Keratinocyte (primary cell): ENCODE data around the gene ADAM15. TPM values are rescaled to one million over a fixed set of nuclear protein-coding genes. Genes with fewer than 3 reads are reported as not detected.

Experiments used
- DNase-seq: peaks from one replicate; pipeline ENCODE4 v3.0.0-alpha.2; 2011; ENCODE audit warnings: low read depth, missing footprints, low spot score
- FAIRE-seq: peaks from 2 replicates; lab custom pipeline; 2011; peaks lifted over from hg19 to GRCh38; lab: Jason Lieb, UNC
- H2AFZ ChIP-seq: 2 replicates; pipeline ENCODE4 v1.6.0; 2012; ENCODE audit warnings: low read length, control low read depth, inconsistent platforms; ENCODE audit not compliant: control insufficient read depth
- H3K27ac ChIP-seq: 2 replicates; pipeline ENCODE4 v1.5.1; 2011; ENCODE audit warnings: low read length; ENCODE audit not compliant: control insufficient read depth, insufficient read depth
- H3K27me3 ChIP-seq: 3 replicates; pipeline ENCODE4 v1.6.0; 2011; ENCODE audit warnings: low read length; ENCODE audit not compliant: control insufficient read depth, insufficient read depth; ENCODE audit errors: extremely low read depth
- H3K36me3 ChIP-seq, 2 experiments: 2 replicates in 1 of 2; 3 replicates in 1 of 2; pipeline ENCODE4 v1.5.1; 2011; ENCODE audit warnings: low read length in 2 of 2, mild to moderate bottlenecking in 1 of 2; ENCODE audit not compliant: control insufficient read depth in 2 of 2, insufficient read depth in 2 of 2; ENCODE audit errors: extremely low read depth in 1 of 2
- H3K4me1 ChIP-seq: 3 replicates; pipeline ENCODE4 v1.5.1; 2011; ENCODE audit warnings: low read length; ENCODE audit not compliant: control insufficient read depth, insufficient read depth; ENCODE audit errors: extremely low read depth
- H3K4me2 ChIP-seq: 3 replicates; pipeline ENCODE4 v1.6.0; 2011; ENCODE audit warnings: low read depth, low read length; ENCODE audit not compliant: control insufficient read depth, insufficient read depth; ENCODE audit errors: extremely low read depth
- H3K4me3 ChIP-seq, 3 experiments: fragments of 200-600 bp in 1 of 3; sonication (generic) in 1 of 3; 2 replicates in 2 of 3; 3 replicates in 1 of 3; pipeline ENCODE4 v1.5.1; 2011 to 2016; ENCODE audit warnings: low read length in 3 of 3, mild to moderate bottlenecking in 3 of 3, control low read depth in 2 of 3, inconsistent platforms in 1 of 3, low read depth in 1 of 3, mixed read lengths in 1 of 3, mixed run types in 1 of 3, moderate library complexity in 1 of 3; ENCODE audit not compliant: control insufficient read depth in 2 of 3, insufficient read depth in 2 of 3; ENCODE audit errors: extremely low read depth in 1 of 3
- H3K79me2 ChIP-seq: 2 replicates; pipeline ENCODE4 v1.6.0; 2012; ENCODE audit warnings: low read length; ENCODE audit not compliant: control insufficient read depth, insufficient read depth
- H3K9ac ChIP-seq: 3 replicates; pipeline ENCODE4 v1.6.0; 2011; ENCODE audit warnings: low read length; ENCODE audit not compliant: control insufficient read depth, insufficient read depth; ENCODE audit errors: extremely low read depth
- H3K9me1 ChIP-seq: 3 replicates; pipeline ENCODE4 v1.6.0; 2011; ENCODE audit warnings: low read length; ENCODE audit not compliant: control insufficient read depth, insufficient read depth; ENCODE audit errors: extremely low read depth
- H3K9me3 ChIP-seq: 2 replicates; pipeline ENCODE4 v1.5.1; 2012; ENCODE audit warnings: low read depth, low read length; ENCODE audit not compliant: control insufficient read depth
- H4K20me1 ChIP-seq: 3 replicates; pipeline ENCODE4 v1.6.0; 2011; ENCODE audit warnings: low read length; ENCODE audit not compliant: control insufficient read depth, insufficient read depth; ENCODE audit errors: extremely low read depth
- EZH2 ChIP-seq: IDR thresholded peaks from one replicate; pipeline ENCODE4 v1.6.1; 2012; ENCODE audit warnings: inconsistent platforms, mild to moderate bottlenecking, low read length, moderate library complexity
- dilution Hi-C: fragments of 300-500 bp; cut with MboI; formaldehyde crosslinking; loops from one replicate; pipeline ENCODE4 v1.7.0; 2020; ENCODE audit warnings: low sequenced_read_pairs; ENCODE audit not compliant: extremely low pct_ligation_motif_present
- polyA plus RNA-seq, 5 experiments: library from polyadenylated mRNA; depleted of rRNA in 3 of 5; stranded (reverse) in 3 of 5; stranded (forward) in 1 of 5; unstranded in 1 of 5; fragments of >200 nt; gene quantifications; 1 replicate in 1 of 5; 2 replicates in 3 of 5; 3 replicates in 1 of 5; pipeline versions ENCODE4 v1.2.1 to v1.2.3, GENCODE V29; 2011 to 2012; ENCODE audit warnings: missing spikeins in 2 of 5, low read depth in 1 of 5, low replicate concordance in 1 of 5
- TF ChIP-seq, protein P1 (sequence below), 3 experiments: IDR thresholded peaks in 1 of 3; conservative IDR thresholded peaks in 1 of 3; optimal IDR thresholded peaks in 1 of 3; 2 replicates in 2 of 3; 3 replicates in 1 of 3; pipeline versions ENCODE3 to v1.5.1; 2011; ENCODE audit warnings: low read length in 3 of 3, mild to moderate bottlenecking in 3 of 3, moderate library complexity in 2 of 3, control low read depth in 1 of 3, inconsistent platforms in 1 of 3; ENCODE audit not compliant: insufficient read depth in 2 of 3; ENCODE audit errors: extremely low read depth in 1 of 3

The ADAM15 gene
- polyA plus RNA-seq, 1 donor (not counting 4 experiments of a cell fraction or from before 2014, with no cell fraction given): 131 TPM

DNA sequence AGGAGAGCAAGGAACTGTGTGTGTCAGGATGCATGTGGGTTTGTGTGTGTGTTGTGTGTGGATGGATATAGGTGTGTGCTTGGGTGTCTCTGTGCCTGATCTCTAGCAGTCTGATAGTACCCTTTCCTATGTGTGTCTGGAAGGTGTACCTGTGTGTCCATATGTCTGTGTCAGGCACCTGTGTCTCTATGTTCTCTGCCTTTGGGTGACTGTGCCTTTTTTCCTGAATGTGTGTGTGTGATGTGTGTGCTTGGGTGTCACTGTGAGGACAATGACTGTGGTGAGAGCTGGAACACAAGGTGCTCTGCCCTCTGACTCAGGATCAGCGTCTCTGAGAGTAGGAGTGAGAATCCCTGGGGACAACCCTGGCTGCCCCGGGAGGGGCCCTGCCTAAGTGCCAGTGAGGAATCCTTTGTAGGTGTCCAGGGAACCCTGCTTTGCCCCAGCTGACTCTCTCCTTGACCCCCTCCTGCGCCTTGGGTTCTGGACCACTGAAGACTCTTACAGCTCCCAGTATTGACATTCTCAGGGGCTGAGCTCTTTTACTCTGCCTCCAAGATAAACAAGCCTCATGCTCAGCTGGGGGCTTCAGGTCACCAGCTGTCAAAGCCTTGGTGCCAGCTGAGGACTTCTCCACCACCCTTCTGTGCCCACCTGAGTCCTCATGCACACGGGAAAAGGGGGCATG is 26.8 kb downstream of the ADAM15 start:
- DNase-seq (no peak), FAIRE-seq (no peak)
- H3K27me3 ChIP-seq: peaks cover 38% of the 10 kb centered on the region
- dilution Hi-C loops: no loop called here
- no peaks in the 10 kb centered on the region for H3K36me3 ChIP-seq
- no peak overlapping the region for H3K27ac ChIP-seq
- H3K9me3 ChIP-seq: no peaks in the 10 kb centered on the region
- H3K9ac ChIP-seq: no peak overlapping the region
- TF ChIP-seq EZH2: no peak
- TF ChIP-seq, protein P1, sequence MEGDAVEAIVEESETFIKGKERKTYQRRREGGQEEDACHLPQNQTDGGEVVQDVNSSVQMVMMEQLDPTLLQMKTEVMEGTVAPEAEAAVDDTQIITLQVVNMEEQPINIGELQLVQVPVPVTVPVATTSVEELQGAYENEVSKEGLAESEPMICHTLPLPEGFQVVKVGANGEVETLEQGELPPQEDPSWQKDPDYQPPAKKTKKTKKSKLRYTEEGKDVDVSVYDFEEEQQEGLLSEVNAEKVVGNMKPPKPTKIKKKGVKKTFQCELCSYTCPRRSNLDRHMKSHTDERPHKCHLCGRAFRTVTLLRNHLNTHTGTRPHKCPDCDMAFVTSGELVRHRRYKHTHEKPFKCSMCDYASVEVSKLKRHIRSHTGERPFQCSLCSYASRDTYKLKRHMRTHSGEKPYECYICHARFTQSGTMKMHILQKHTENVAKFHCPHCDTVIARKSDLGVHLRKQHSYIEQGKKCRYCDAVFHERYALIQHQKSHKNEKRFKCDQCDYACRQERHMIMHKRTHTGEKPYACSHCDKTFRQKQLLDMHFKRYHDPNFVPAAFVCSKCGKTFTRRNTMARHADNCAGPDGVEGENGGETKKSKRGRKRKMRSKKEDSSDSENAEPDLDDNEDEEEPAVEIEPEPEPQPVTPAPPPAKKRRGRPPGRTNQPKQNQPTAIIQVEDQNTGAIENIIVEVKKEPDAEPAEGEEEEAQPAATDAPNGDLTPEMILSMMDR (optimal IDR thresholded peaks at IDR 0.05 in 1 of 3, IDR thresholded peaks at IDR 0.05 in 1 of 3, conservative IDR thresholded peaks at IDR 0.05 in 1 of 3; ENCODE audit: extremely low read depth in 1 of 3, insufficient read depth in 2 of 3, low read length in 3 of 3): no peak
- no peaks in the 10 kb centered on the region for H4K20me1 ChIP-seq
- no peak overlapping the region for H2AFZ ChIP-seq
- H3K9me1 ChIP-seq: no peaks in the 10 kb centered on the region
- peaks cover 48% of the 10 kb centered on the region for H3K4me1 ChIP-seq
- H3K79me2 ChIP-seq: no peaks in the 10 kb centered on the region
- peak overlapping the region; percentile 78 for H3K4me2 ChIP-seq
- H3K4me3 ChIP-seq: peak overlapping the region in 1 of 3 experiments; percentile 7

DNA sequence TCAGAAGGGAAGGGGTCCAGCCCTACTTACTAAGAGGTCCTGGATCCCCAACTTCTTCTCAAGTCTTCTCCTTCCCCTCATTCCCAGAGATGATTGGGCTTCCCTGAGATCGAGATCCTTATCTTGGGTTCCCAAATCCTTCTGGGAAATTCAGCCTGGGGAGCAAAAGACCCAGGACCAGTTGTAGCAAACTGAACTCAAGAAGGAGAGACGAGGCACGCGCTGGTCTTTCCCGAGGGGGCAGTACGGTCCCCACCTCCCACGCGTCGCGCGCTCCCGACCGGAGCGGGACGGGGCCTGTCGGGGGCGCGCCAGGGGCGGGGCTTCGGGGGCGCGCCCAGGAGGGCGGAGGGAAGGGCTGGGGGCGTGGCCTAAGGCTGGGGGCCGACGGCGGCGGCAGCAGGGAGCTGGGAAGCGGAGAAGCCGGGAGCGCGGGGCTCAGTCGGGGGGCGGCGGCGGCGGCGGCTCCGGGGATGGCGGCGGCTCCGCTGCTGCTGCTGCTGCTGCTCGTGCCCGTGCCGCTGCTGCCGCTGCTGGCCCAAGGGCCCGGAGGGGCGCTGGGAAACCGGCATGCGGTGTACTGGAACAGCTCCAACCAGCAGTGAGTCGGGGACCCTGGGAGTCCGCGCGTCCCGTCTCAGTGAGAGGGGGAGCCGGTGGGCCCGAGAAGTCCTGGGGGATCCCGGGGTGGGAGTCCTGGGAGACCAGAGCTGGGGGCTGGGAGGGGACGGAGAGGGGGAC is 27.5 kb downstream of the ADAM15 start, which contains the start of gene EFNA3:
EFNA3 (plus strand) TSS at position 369 of the 741 bp plus-strand sequence; CDS start at position 474, 105 bp downstream.
- peaks cover 38% of the 10 kb centered on the region for H3K27me3 ChIP-seq
- H3K9ac ChIP-seq: peak within 1 kb of the TSS; percentile 41
- no peaks in the 10 kb centered on the region for H3K9me1 ChIP-seq
- no peaks in the 10 kb centered on the region for H3K9me3 ChIP-seq
- peak within 1 kb of the TSS; percentile 51 to 69 (median 64) for H3K4me3 ChIP-seq
- dilution Hi-C loops: no loop called here
- no peaks in the 10 kb centered on the region for H3K79me2 ChIP-seq
- H4K20me1 ChIP-seq: no peaks in the 10 kb centered on the region
- DNase-seq (no peak), FAIRE-seq (no peak)
- no peak within 1 kb of the TSS for H3K27ac ChIP-seq
- peaks cover 48% of the 10 kb centered on the region for H3K4me1 ChIP-seq
- H2AFZ ChIP-seq: peak within 1 kb of the TSS; percentile 65
- H3K36me3 ChIP-seq: no peaks in the 10 kb centered on the region
- TF ChIP-seq EZH2: no peak
- TF ChIP-seq, protein P1 (optimal IDR thresholded peaks at IDR 0.05 in 1 of 3, IDR thresholded peaks at IDR 0.05 in 1 of 3, conservative IDR thresholded peaks at IDR 0.05 in 1 of 3; ENCODE audit: extremely low read depth in 1 of 3, insufficient read depth in 2 of 3, low read length in 3 of 3): no peak
- H3K4me2 ChIP-seq: peak within 1 kb of the TSS; percentile 78
